ENCODE measurements around the gene ABLIM3. TPM values are rescaled to one million over a fixed set of nuclear protein-coding genes. Genes with fewer than 3 reads are reported as not detected.

The ABLIM3 gene
- total and polyA plus RNA-seq, 9 of the 15 experiments (the other 6 are each of a cell fraction or from before 2014, with no cell fraction given), result 0.03 to 0.38 (median 0.11) TPM

GRCh38 chr5:149133795-149134777 is 7.2 kb upstream of the ABLIM3 start (continued):
- TF ChIP-seq ELF1 (tag; IDR thresholded peaks at IDR 0.05) (no peak), IRF2 (CRISPR knock-in tag; IDR thresholded peaks at IDR 0.05) (no peak), BRCA1 (IDR thresholded peaks at IDR 0.05) (no peak), BRCA1 (CRISPR knock-in tag; IDR thresholded peaks at IDR 0.05) (no peak), DPF2 (IDR thresholded peaks at IDR 0.05) (peak; percentile 56; the same call in 1 of the 2 replicates), ASH1L (IDR thresholded peaks at IDR 0.05; ENCODE audit: borderline replicate concordance, low read depth, partially characterized antibody) (no peak), ZBTB34 (CRISPR knock-in tag; IDR thresholded peaks at IDR 0.05) (no peak), TAF7 (tag; IDR thresholded peaks at IDR 0.05) (no peak), E2F6 (IDR thresholded peaks at IDR 0.05; ENCODE audit: borderline replicate concordance in 1 of 2, extremely low read depth in 1 of 2, insufficient read depth in 1 of 2, insufficient read length in 1 of 2, low read depth in 1 of 2, low read length in 1 of 2, poor library complexity in 1 of 2, severe bottlenecking in 1 of 2) (peak in 1 of 2 experiments; percentile 33), NFRKB (IDR thresholded peaks at IDR 0.05; ENCODE audit: low read depth) (no peak), RB1 (IDR thresholded peaks at IDR 0.05; ENCODE audit: low read depth) (no peak), ZNF124 (CRISPR knock-in tag; IDR thresholded peaks at IDR 0.05) (no peak), CREM (IDR thresholded peaks at IDR 0.05; ENCODE audit: low read depth) (no peak), POLR2AphosphoS2 (IDR thresholded peaks at IDR 0.05; ENCODE audit: low read length) (no peak), TSC22D4 (tag; IDR thresholded peaks at IDR 0.05) (no peak), SREBF2 (CRISPR knock-in tag; IDR thresholded peaks at IDR 0.05) (no peak), SRF (CRISPR knock-in tag; IDR thresholded peaks at IDR 0.05) (no peak), HDAC6 (IDR thresholded peaks at IDR 0.05; ENCODE audit: low read depth, low read length) (no peak), ZNF175 (CRISPR knock-in tag; IDR thresholded peaks at IDR 0.05; ENCODE audit: low read depth) (peak; percentile 57; the same call in 1 of the 2 replicates), ZFP1 (CRISPR knock-in tag; IDR thresholded peaks at IDR 0.05) (no peak), CBFB (CRISPR knock-in tag; IDR thresholded peaks at IDR 0.05) (no peak), TRIM24 (IDR thresholded peaks at IDR 0.05) (no peak), FIP1L1 (IDR thresholded peaks at IDR 0.05; ENCODE audit: low read depth, low read length, poor library complexity, severe bottlenecking) (no peak), ZNF12 (CRISPR knock-in tag; IDR thresholded peaks at IDR 0.05) (no peak), IRF9 (tag; IDR thresholded peaks at IDR 0.05) (no peak), ZNF444 (CRISPR knock-in tag; IDR thresholded peaks at IDR 0.05) (no peak), NFIX (CRISPR knock-in tag; IDR thresholded peaks at IDR 0.05; ENCODE audit: low read depth) (no peak)

Data from K562 (cell line).